NK-92 treated with Interleukin-12 subunit alpha and Interleukin-12 subunit beta, amount 100 ng/mL, for 24 hours (cell line): ENCODE measurements around the gene MOCOS.
"Not testable (repeated sequence)": the region's sequence is repeated elsewhere in the genome, so short reads cannot be mapped to it uniquely, and the experiment has no call there.

Source experiments
- DNase-seq: peaks from one replicate; lab custom pipeline; 2025; lab: John Stamatoyannopoulos, UW

Gene MOCOS

GRCh38 chr18:36187193-36187825 lies at the start of gene MOCOS:
Gene MOCOS (plus strand): TSS chr18:36187497. CDS start chr18:36187540, 43 bp downstream.
- no peak for DNase-seq

GRCh38 chr18:36139245-36139644 lies 48.1 kb upstream of the MOCOS start:
- DNase-seq: no peak

GRCh38 chr18:36141576-36141975 lies 45.7 kb upstream of the MOCOS start:
- DNase-seq: peak; percentile 11

GRCh38 chr18:36142751-36143150 lies 44.5 kb upstream of the MOCOS start:
- DNase-seq: no peak

GRCh38 chr18:36143391-36143790 lies 43.9 kb upstream of the MOCOS start:
- no peak for DNase-seq

GRCh38 chr18:36149514-36150289 lies 37.6 kb upstream of the MOCOS start:
- no peak for DNase-seq

GRCh38 chr18:36152781-36153180 lies 34.5 kb upstream of the MOCOS start:
- DNase-seq: no peak

- DNase-seq: no peak
Observed at GRCh38 chr18:36153203-36153602, 34.1 kb upstream of the MOCOS start.

GRCh38 chr18:36153771-36154170 lies 33.5 kb upstream of the MOCOS start:
- DNase-seq: no peak

GRCh38 chr18:36155851-36156757 lies 31.2 kb upstream of the MOCOS start:
- DNase-seq: no peak

GRCh38 chr18:36157441-36157840 lies 29.9 kb upstream of the MOCOS start:
- no peak for DNase-seq

GRCh38 chr18:36158266-36158867 lies 28.9 kb upstream of the MOCOS start:
- DNase-seq: no peak

- no peak for DNase-seq
Observed at GRCh38 chr18:36160959-36161371, 26.3 kb upstream of the MOCOS start.

- DNase-seq: no peak
Observed at GRCh38 chr18:36162981-36163380, 24.3 kb upstream of the MOCOS start.

- no peak for DNase-seq
Observed at GRCh38 chr18:36167692-36168218, 19.5 kb upstream of the MOCOS start.

GRCh38 chr18:36168296-36168695 lies 19.0 kb upstream of the MOCOS start:
- not testable (repeated sequence) for DNase-seq

GRCh38 chr18:36169938-36170337 lies 17.4 kb upstream of the MOCOS start:
- DNase-seq: no peak

- DNase-seq: no peak
Observed at GRCh38 chr18:36175481-36175880, 11.8 kb upstream of the MOCOS start.

GRCh38 chr18:36176177-36176584 lies 11.1 kb upstream of the MOCOS start:
- no peak for DNase-seq

GRCh38 chr18:36176711-36177110 lies 10.6 kb upstream of the MOCOS start:
- DNase-seq: no peak

GRCh38 chr18:36177913-36178312 lies 9.4 kb upstream of the MOCOS start:
- DNase-seq: no peak
